Spleen (tissue), 11 donors: ENCODE data around the gene ATXN10. TPM values are rescaled to one million over a fixed set of nuclear protein-coding genes. Genes with fewer than 3 reads are reported as not detected.

ENCODE experiments used
- DNase-seq: peaks from one replicate; pipeline ENCODE4 v3.0.0-alpha.2; 2020
- H3K27ac ChIP-seq, 8 donors: fragments of 200-600 bp; sonication (generic) in 7 of 8; 1 replicate in 4 of 8; 2 replicates in 4 of 8; pipeline versions ENCODE4 v1.5.0 to v1.8.0; 2016 to 2021; ENCODE audit warnings: inconsistent platforms in 4 of 8, mild to moderate bottlenecking in 4 of 8, moderate library complexity in 1 of 8
- H3K27me3 ChIP-seq, 7 donors: fragments of 200-600 bp; sonication (generic) in 6 of 7; replicated peaks in 1 of 7; 1 replicate in 4 of 7; 2 replicates in 3 of 7; pipeline versions ENCODE4 v1.5.0 to v1.8.0; 2016 to 2021; ENCODE audit warnings: inconsistent platforms in 3 of 7, mild to moderate bottlenecking in 1 of 7
- H3K36me3 ChIP-seq, 6 donors: fragments of 200-600 bp; sonication (generic) in 5 of 6; 1 replicate in 4 of 6; 2 replicates in 2 of 6; pipeline versions ENCODE4 v1.5.0 to v1.8.0; 2016 to 2021; ENCODE audit warnings: inconsistent platforms in 2 of 6
- H3K4me1 ChIP-seq, 6 donors: fragments of 200-600 bp; sonication (generic) in 5 of 6; 1 replicate in 3 of 6; 2 replicates in 3 of 6; pipeline versions ENCODE4 v1.5.0 to v1.8.0; 2016 to 2021; ENCODE audit warnings: inconsistent platforms in 3 of 6
- H3K4me3 ChIP-seq, 8 donors: fragments of 200-600 bp; sonication (generic) in 7 of 8; 1 replicate in 4 of 8; 2 replicates in 4 of 8; pipeline versions ENCODE4 v1.5.0 to v1.8.0; 2016 to 2021; ENCODE audit warnings: inconsistent platforms in 4 of 8, mild to moderate bottlenecking in 4 of 8, moderate library complexity in 2 of 8
- H3K9me3 ChIP-seq, 8 donors: fragments of 200-600 bp; sonication (generic) in 7 of 8; 1 replicate in 4 of 8; 2 replicates in 4 of 8; pipeline versions ENCODE4 v1.5.0 to v1.8.0; 2016 to 2021; ENCODE audit warnings: inconsistent platforms in 4 of 8
- CTCF ChIP-seq, 11 experiments: fragments of 200-600 bp in 7 of 11; fragments of 450-650 bp in 4 of 11; sonication (generic) in 4 of 11; IDR thresholded peaks in 8 of 11; conservative IDR thresholded peaks in 3 of 11; 1 replicate in 7 of 11; 2 replicates in 4 of 11; pipeline versions ENCODE4 v1.4.0 to v1.8.0; 2016 to 2021; ENCODE audit warnings: antibody characterized with exemption in 11 of 11, inconsistent platforms in 4 of 11, mild to moderate bottlenecking in 1 of 11
- POLR2A ChIP-seq, 3 donors: fragments of 450-650 bp; IDR thresholded peaks; one replicate each; pipeline ENCODE4 v1.5.1; 2017; ENCODE audit warnings: antibody characterized with exemption in 3 of 3, mild to moderate bottlenecking in 1 of 3
- POLR2AphosphoS5 ChIP-seq, 3 donors: sonication (generic); formaldehyde crosslinking; IDR thresholded peaks; one replicate each; pipeline ENCODE4 v1.5.1; 2017; ENCODE audit warnings: antibody characterized with exemption in 3 of 3
- WGBS, 5 donors: extraction: QIAGEN DNeasy Blood & Tissue Kit in 3 of 5; methylation state at CpG; one replicate each; pipeline versions ENCODE4 v1.1.5 to v1.1.7; 2013 to 2018; 5-methylcytosine and 5-hydroxymethylcytosine counted together
- intact Hi-C: fragments of 100-400 bp; cut with DNase I; formaldehyde crosslinking; loops from one replicate; pipeline ENCODE4 v1.15.0; 2023; ENCODE audit warnings: low total_unique reads
- polyA plus RNA-seq, 3 donors: library from polyadenylated mRNA; stranded (reverse); fragments of 200-250 nt; gene quantifications; one replicate each; pipeline ENCODE4 v1.2.1, GENCODE V29; 2013
- total RNA-seq, 7 donors: library from RNA; depleted of rRNA in 3 of 7; stranded (reverse); fragments of >200 nt in 3 of 7; fragmentation: NEBNext Ultra II Directional in 4 of 7; extraction: Animal tissue kit (Norgen Biotek cat#: 25700) in 4 of 7; gene quantifications; one replicate each; pipeline versions ENCODE4 v1.1.0 to v1.2.1, GENCODE V29; 2016 to 2021
- donor health status: healthy with polysubstance abuse.
- donor health status: DM: no; HTN: no; CAD: no; lungs with moderate emphysema.
- donor health status: DM: no; HTN: no; CAD: no.
- donor health status: Bipolar disorder and iron deficiency.
- donor health status: healthy.
- donor health status: DM: no; HTN: no; CAD: no.
- donor health status: DM: yes; HTN: yes; CAD: no.

ATXN10 gene
- total and polyA plus RNA-seq, 10 donors = 46.1 to 119 (median 84.6) TPM

GRCh38 chr22:45692549-45692948 is 20.9 kb downstream of the ATXN10 start:
- Histone ChIP-seq H3K27ac (no peak overlapping the region), H3K36me3 (peaks cover 0 to 81% (median 33%) of the 10 kb centered on the region in 6 donors), H3K4me3 (no peak overlapping the region), H3K4me1 (peaks cover 0 to 37% (median 5%) of the 10 kb centered on the region in 6 donors), H3K9me3 (no peaks in the 10 kb centered on the region), H3K27me3 (no peaks in the 10 kb centered on the region)
- TF ChIP-seq POLR2AphosphoS5 (IDR thresholded peaks at IDR 0.05) (no peak), POLR2A (IDR thresholded peaks at IDR 0.05) (no peak), CTCF (IDR thresholded peaks at IDR 0.05 in 8 of 11, conservative IDR thresholded peaks at IDR 0.05 in 3 of 11) (no peak)
- intact Hi-C loops = no loop called here
- no peak for DNase-seq
- WGBS, 5 donors = 67 to 82% (median 73%) methylated on average over 1 of the region's 1 CpG

- no peak for DNase-seq
- WGBS, 5 donors = 78 to 96% (median 89%) methylated on average over 4 of the region's 4 CpGs
- TF ChIP-seq POLR2AphosphoS5 (IDR thresholded peaks at IDR 0.05) (no peak), CTCF (IDR thresholded peaks at IDR 0.05 in 8 of 11, conservative IDR thresholded peaks at IDR 0.05 in 3 of 11) (no peak), POLR2A (IDR thresholded peaks at IDR 0.05) (no peak)
- Histone ChIP-seq H3K4me3 (no peak overlapping the region), H3K27ac (no peak overlapping the region), H3K27me3 (no peaks in the 10 kb centered on the region), H3K9me3 (no peaks in the 10 kb centered on the region), H3K36me3 (peaks cover 0 to 87% (median 35%) of the 10 kb centered on the region in 6 donors), H3K4me1 (peaks cover 0 to 27% (median 1%) of the 10 kb centered on the region in 6 donors)
- intact Hi-C loops = no loop called here
Measured at GRCh38 chr22:45693835-45694234, 22.2 kb downstream of the ATXN10 start.

- H3K27me3 ChIP-seq = no peaks in the 10 kb centered on the region
- WGBS, 5 donors = 63 to 75% (median 69%) methylated on average over 6 of the region's 6 CpGs
- intact Hi-C loops = no loop called here
- no peaks in the 10 kb centered on the region for H3K9me3 ChIP-seq
- peaks cover 0 to 13% (median 0%) of the 10 kb centered on the region in 6 donors for H3K4me1 ChIP-seq
- TF ChIP-seq CTCF (IDR thresholded peaks at IDR 0.05 in 8 of 11, conservative IDR thresholded peaks at IDR 0.05 in 3 of 11) (no peak), POLR2A (IDR thresholded peaks at IDR 0.05) (no peak), POLR2AphosphoS5 (IDR thresholded peaks at IDR 0.05) (no peak)
- no peak for DNase-seq
- H3K27ac ChIP-seq = no peak overlapping the region
- peaks cover 0 to 91% (median 37%) of the 10 kb centered on the region in 6 donors for H3K36me3 ChIP-seq
- H3K4me3 ChIP-seq = no peak overlapping the region
Measured at GRCh38 chr22:45696227-45696626, 24.6 kb downstream of the ATXN10 start.

- no peak overlapping the region for H3K27ac ChIP-seq
- H3K4me3 ChIP-seq = no peak overlapping the region
- H3K36me3 ChIP-seq = peaks cover 0 to 91% (median 35%) of the 10 kb centered on the region in 6 donors
- intact Hi-C loops = no loop called here
- H3K4me1 ChIP-seq = peaks cover 0 to 10% (median 0%) of the 10 kb centered on the region in 6 donors
- DNase-seq = no peak
- TF ChIP-seq POLR2A (IDR thresholded peaks at IDR 0.05) (no peak), CTCF (IDR thresholded peaks at IDR 0.05 in 8 of 11, conservative IDR thresholded peaks at IDR 0.05 in 3 of 11) (no peak), POLR2AphosphoS5 (IDR thresholded peaks at IDR 0.05) (no peak)
- H3K27me3 ChIP-seq = no peaks in the 10 kb centered on the region
- 70 to 88% (median 77%) methylated on average over 4 of the region's 4 CpGs for WGBS, 5 donors
- no peaks in the 10 kb centered on the region for H3K9me3 ChIP-seq
Measured at GRCh38 chr22:45698094-45698493, 26.5 kb downstream of the ATXN10 start.
